BJ (cell line): ENCODE data around the gene EIF2D. TPM values are rescaled to one million over a fixed set of nuclear protein-coding genes. Genes with fewer than 3 reads are reported as not detected.

Experiments used
- CTCF ChIA-PET: fragments of 350-600 bp; formaldehyde crosslinking; extraction: SDS; loops from one replicate; lab custom pipeline; 2021; ENCODE audit warnings: antibody characterized with exemption, inconsistent platforms; lab: Yijun Ruan, JAX
- POLR2A ChIA-PET: fragments of 300-600 bp; sonication (Branson Sonifier 250); formaldehyde crosslinking; extraction: SDS; loops from one replicate; lab custom pipeline; 2021; ENCODE audit warnings: antibody characterized with exemption; lab: Charles Lee
- DNase-seq: peaks from one replicate; pipeline ENCODE4 v3.0.0-alpha.2; 2011; ENCODE audit warnings: low read depth
- H3K27me3 ChIP-seq: 2 replicates; pipeline ENCODE4 v1.6.0; 2011; ENCODE audit warnings: low read length; ENCODE audit not compliant: control insufficient read depth, insufficient read depth
- H3K36me3 ChIP-seq: 2 replicates; pipeline ENCODE4 v1.5.1; 2011; ENCODE audit warnings: low read length; ENCODE audit not compliant: control insufficient read depth, insufficient read depth
- H3K4me3 ChIP-seq: 2 replicates; pipeline ENCODE4 v1.5.1; 2011; ENCODE audit warnings: low read depth, mild to moderate bottlenecking, control low read depth, low read length
- polyA plus RNA-seq: library from polyadenylated mRNA; depleted of rRNA; stranded (reverse); fragments of >200 nt; gene quantifications from 2 replicates; pipeline ENCODE4 v1.2.3, GENCODE V29; 2011
- TF ChIP-seq, protein P1 (sequence below): IDR thresholded peaks from 2 replicates; pipeline ENCODE4 v1.5.1; 2011; ENCODE audit warnings: low read depth, mild to moderate bottlenecking, control low read depth, inconsistent platforms, low read length, moderate library complexity; ENCODE audit not compliant: insufficient read depth

Gene EIF2D
- polyA plus RNA-seq, 1 experiment = 97.4 TPM

DNA sequence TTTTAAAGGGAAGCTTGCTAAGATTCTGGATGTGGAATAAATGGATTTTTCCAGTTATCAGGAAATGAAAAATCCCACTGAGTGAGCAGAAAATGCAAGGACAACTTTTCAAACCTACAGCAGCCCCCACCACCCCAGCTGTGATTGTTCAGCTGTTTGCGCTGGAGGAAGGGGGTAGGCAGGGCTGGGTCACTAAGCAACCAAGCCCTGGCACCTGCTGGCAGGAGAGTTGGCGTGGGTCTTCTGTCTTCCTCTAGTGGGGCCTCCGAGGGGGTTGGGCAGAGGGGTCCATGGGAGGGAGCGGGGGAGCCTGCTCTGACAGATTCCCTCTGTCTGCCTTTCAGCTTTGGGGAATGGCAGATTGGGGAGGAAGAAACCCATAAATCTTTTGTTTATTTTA, 45.3 kb downstream of the EIF2D start:
- no peak overlapping the region for H3K4me3 ChIP-seq
- no peaks in the 10 kb centered on the region for H3K36me3 ChIP-seq
- H3K27me3 ChIP-seq = peaks cover 2% of the 10 kb centered on the region
- TF ChIP-seq, protein P1, sequence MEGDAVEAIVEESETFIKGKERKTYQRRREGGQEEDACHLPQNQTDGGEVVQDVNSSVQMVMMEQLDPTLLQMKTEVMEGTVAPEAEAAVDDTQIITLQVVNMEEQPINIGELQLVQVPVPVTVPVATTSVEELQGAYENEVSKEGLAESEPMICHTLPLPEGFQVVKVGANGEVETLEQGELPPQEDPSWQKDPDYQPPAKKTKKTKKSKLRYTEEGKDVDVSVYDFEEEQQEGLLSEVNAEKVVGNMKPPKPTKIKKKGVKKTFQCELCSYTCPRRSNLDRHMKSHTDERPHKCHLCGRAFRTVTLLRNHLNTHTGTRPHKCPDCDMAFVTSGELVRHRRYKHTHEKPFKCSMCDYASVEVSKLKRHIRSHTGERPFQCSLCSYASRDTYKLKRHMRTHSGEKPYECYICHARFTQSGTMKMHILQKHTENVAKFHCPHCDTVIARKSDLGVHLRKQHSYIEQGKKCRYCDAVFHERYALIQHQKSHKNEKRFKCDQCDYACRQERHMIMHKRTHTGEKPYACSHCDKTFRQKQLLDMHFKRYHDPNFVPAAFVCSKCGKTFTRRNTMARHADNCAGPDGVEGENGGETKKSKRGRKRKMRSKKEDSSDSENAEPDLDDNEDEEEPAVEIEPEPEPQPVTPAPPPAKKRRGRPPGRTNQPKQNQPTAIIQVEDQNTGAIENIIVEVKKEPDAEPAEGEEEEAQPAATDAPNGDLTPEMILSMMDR = no peak
- ChIA-PET POLR2A (no interaction called here), CTCF (interaction anchor here (0.9 to 2.1 kb wide), 5 partner anchors 14 to 88 kb away, joined by 4 to 9 read pairs (median 5); no protein-coding TSS in a partner anchor)
- DNase-seq = no peak

DNA sequence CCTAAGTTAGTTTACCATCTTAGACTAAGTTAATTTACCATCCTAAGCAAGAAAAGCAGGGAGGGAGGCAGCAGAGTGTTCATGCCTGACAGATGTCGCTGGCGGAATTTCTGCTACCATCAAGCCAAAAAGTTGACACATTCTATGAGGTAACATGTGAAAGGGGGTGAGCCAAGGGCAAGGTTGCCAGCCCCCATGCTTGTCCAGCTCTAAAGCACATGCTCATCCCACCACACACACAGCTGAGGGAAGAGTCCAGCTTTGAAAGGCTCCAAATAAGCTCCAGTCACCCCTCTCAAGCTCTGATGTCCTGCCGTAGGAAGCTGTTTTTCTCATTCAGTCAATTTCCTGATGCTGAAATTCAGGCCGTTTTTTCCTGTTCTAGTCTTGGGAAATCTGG, 46.3 kb downstream of the EIF2D start:
- Histone ChIP-seq H3K27me3 (peaks cover 2% of the 10 kb centered on the region), H3K36me3 (no peaks in the 10 kb centered on the region), H3K4me3 (no peak overlapping the region)
- CTCF ChIA-PET = interaction anchor here (1.3 to 2.1 kb wide), 4 partner anchors 15 to 87 kb away, joined by 4 to 9 read pairs (median 6); no protein-coding TSS in a partner anchor
- POLR2A ChIA-PET = no interaction called here
- TF ChIP-seq, protein P1 = no peak
- no peak for DNase-seq

DNA sequence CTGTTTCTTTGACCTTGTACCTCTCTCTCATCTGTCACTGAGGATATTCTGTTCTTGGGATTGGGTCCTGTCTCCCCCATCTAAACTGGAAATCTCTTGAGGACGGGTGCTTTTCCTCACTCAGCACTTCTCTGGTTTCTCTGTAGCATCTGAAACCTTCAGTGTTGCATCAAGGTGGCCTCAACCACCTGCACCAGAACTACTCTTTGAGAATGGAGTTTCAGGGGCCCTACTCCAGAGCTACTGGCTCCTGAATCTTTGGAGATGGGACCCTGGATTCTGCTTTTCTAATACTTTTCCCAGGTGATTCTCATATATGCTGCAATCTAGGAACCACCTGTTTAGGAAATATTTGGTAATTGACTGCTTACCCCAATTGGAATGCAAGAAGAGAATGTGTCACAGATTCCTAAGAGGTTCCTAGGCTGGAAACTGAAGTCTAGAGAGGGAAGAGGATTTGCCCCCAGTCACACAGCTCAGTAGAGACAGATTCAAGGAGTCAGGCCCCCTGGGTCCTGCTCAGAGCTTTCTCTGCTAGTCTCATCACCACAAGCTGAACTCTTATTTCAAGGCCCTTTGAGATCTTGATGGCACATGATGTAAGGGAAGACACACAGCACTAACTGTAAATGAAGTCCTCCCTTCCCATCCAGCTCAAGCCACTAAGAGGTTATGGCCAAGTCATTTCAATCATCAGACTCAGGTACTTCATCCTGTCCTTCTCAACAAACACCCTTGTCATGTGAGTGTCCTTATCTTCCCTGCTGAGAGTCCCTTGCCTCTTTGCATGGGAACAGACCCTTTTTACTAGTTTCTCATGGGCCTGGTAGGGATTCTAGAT, 48.7 kb downstream of the EIF2D start:
- no peak for DNase-seq
- CTCF ChIA-PET = interaction anchor here (0.6 to 2.9 kb wide), 6 partner anchors 11 to 73 kb away, joined by 4 to 14 read pairs (median 6); no protein-coding TSS in a partner anchor
- peaks cover 2% of the 10 kb centered on the region for H3K27me3 ChIP-seq
- POLR2A ChIA-PET = interaction anchor here (0.5 kb wide), 1 partner anchor 57 kb away, joined by 4 read pairs; no protein-coding TSS in a partner anchor
- H3K4me3 ChIP-seq = no peak overlapping the region
- H3K36me3 ChIP-seq = no peaks in the 10 kb centered on the region
- TF ChIP-seq, protein P1 = no peak

DNA sequence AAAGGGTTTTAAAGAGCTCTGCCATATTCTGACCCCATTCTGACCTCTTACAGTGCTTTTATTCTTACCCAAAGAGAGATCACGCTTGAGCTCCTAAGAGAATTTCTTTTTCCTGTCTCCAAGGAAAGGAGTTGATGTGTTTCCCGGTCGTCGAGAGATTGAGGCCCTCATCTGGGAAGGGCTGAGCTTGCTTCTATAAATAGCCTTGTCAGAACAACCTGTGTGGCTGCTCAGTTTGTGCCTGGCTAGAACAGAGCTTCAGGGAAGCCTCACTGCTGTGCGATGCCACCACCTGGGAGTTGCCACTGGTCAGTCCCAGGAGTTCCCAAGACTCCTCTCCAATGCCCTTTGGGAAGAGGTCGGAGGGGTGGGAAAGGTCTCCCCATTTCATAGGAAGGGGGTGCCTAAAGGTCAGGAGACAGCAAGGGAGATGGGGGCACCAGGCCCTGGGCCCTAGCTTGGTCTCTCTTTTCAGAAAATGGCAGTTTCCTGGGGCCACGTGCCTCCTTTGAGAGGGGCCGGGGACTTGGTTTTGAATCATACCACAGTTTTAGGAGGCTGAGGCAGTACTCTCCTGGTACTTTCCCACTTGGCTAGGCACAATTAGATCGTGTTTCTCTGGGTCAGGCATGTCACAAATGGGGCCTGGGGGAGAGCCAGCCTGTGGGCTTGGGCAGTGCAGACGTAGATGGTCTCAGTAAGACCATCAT, 52.1 kb downstream of the EIF2D start:
- ChIA-PET CTCF (interaction anchor here (0.7 to 1.7 kb wide), 4 partner anchors 16 to 70 kb away, joined by 3 to 5 read pairs (median 4); no protein-coding TSS in a partner anchor), POLR2A (no interaction called here)
- no peak for DNase-seq
- TF ChIP-seq, protein P1 = no peak
- Histone ChIP-seq H3K36me3 (no peaks in the 10 kb centered on the region), H3K4me3 (no peak overlapping the region), H3K27me3 (peaks cover 6% of the 10 kb centered on the region)

DNA sequence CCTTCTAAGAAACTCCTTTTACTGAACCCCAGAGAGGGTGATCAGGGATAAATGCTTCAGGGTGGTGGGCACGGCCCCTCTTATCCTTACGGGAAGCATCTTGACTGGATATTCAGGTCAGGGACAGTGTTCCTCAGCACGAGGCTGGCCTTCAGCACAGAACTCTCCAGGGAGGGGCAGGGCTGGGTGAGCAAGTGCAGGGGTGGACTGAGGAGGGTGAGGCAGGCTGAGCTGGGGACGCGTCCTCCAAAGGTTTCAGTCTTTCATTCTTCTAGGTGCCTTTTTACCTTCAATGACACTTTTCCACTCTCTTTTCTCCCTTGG, 52.6 kb downstream of the EIF2D start:
- TF ChIP-seq, protein P1 = no peak
- no peak for DNase-seq
- Histone ChIP-seq H3K4me3 (no peak overlapping the region), H3K27me3 (peaks cover 5% of the 10 kb centered on the region), H3K36me3 (no peaks in the 10 kb centered on the region)
- ChIA-PET CTCF (interaction anchor here (0.7 to 1.7 kb wide), 4 partner anchors 15 to 69 kb away, joined by 3 to 5 read pairs (median 4); no protein-coding TSS in a partner anchor), POLR2A (no interaction called here)
